Measurements from ENCODE around the gene ZNF319.

DNA sequence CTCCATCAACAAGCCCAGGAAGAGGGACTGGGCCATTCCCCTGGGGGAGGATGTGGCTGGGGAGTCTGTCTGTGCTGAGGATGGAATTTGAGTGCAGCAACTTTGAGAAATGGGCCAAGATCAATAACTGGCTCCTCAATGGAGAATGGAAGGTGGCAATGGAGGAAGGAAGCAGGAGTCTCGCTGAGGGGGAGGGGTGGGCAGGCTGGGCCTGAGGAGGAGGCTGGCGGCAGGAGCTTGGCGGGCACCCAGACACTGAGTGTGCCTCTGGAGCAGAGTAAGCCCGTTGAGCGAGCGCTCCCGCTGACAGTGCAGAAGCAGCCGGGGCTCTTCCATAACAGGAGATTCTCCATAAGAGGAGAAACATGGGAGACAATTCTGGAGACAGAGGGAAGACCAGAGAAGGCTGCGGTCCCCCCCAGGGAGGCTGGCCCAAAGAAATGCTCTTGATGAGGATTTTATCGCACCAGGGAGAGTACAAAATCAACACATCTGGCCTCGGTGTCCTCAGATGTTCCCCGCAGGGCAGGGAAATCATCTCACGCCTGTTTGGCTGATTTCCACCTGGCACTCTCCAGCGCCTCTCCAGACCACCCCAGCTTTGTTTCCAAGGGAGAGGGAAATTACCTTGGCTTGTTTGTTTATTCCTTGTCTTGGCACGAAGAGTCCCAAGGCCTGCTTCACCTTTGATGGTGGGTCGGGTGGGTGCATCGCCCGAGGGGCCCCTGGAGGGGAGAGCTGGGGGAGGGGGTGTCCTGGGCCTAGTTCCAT is 22.3 kb upstream of the ZNF319 start:
- no peak for TF ChIP-seq RAD51 (IDR thresholded peaks at IDR 0.05)
- TF ChIP-seq RFX5 (IDR thresholded peaks at IDR 0.05; ENCODE audit: low read depth, low read length), result no peak

Data from GM12878 (cell line).